Lung (tissue), 12 donors: Measurements from ENCODE around the gene BTG2. TPM values are rescaled to one million over a fixed set of nuclear protein-coding genes. Genes with fewer than 3 reads are reported as not detected.

Experiments used
- ATAC-seq: fragments of 200-7000 bp; cut with Tn5 transposase; one replicate; pipeline ENCODE4 v1.9.1; 2020; ENCODE audit warnings: moderate number of reproducible peaks; ENCODE audit not compliant: insufficient read depth, low FRiP score
- DNase-seq, 3 donors: peaks; one replicate each; pipeline ENCODE4 v3.0.0-alpha.2; 2013 to 2017
- H3K27ac ChIP-seq, 2 donors: one replicate each; pipeline ENCODE4 v1.5.1; 2013; ENCODE audit warnings: mild to moderate bottlenecking in 2 of 2, moderate library complexity in 2 of 2, control low read depth in 1 of 2, inconsistent platforms in 1 of 2, low read depth in 1 of 2, low read length in 1 of 2
- H3K27me3 ChIP-seq, 3 donors: one replicate each; pipeline ENCODE4 v1.5.1; 2013; ENCODE audit warnings: low read length in 2 of 3; ENCODE audit not compliant: control insufficient read depth in 3 of 3, insufficient read depth in 3 of 3
- H3K36me3 ChIP-seq, 4 donors: one replicate each; pipeline ENCODE4 v1.5.1; 2013; ENCODE audit warnings: low read length in 4 of 4, mild to moderate bottlenecking in 1 of 4, moderate library complexity in 1 of 4; ENCODE audit not compliant: control insufficient read depth in 4 of 4, insufficient read depth in 4 of 4
- H3K4me1 ChIP-seq, 5 donors: one replicate each; pipeline ENCODE4 v1.5.1; 2013; ENCODE audit warnings: low read length in 5 of 5, mild to moderate bottlenecking in 2 of 5, moderate library complexity in 1 of 5; ENCODE audit not compliant: control insufficient read depth in 5 of 5, insufficient read depth in 5 of 5
- H3K4me3 ChIP-seq: one replicate; pipeline ENCODE4 v1.5.1; 2013; ENCODE audit warnings: mild to moderate bottlenecking, control low read depth, moderate library complexity
- H3K9ac ChIP-seq, 2 donors: one replicate each; pipeline ENCODE4 v1.5.1; 2013; ENCODE audit warnings: low read length in 2 of 2, control low read depth in 1 of 2; ENCODE audit not compliant: insufficient read depth in 1 of 2
- H3K9me3 ChIP-seq, 4 donors: one replicate each; pipeline ENCODE4 v1.5.1; 2013; ENCODE audit warnings: low read length in 3 of 4, mild to moderate bottlenecking in 1 of 4, moderate library complexity in 1 of 4; ENCODE audit not compliant: control insufficient read depth in 4 of 4, insufficient read depth in 3 of 4
- WGBS, 2 donors: extraction: QIAGEN DNeasy Blood & Tissue Kit; methylation state at CpG; one replicate each; pipeline ENCODE4 v1.1.7; 2013; 5-methylcytosine and 5-hydroxymethylcytosine counted together
- polyA plus RNA-seq, 2 donors: library from polyadenylated mRNA; stranded (reverse); fragments of 200-250 nt; gene quantifications; one replicate each; pipeline ENCODE4 v1.2.1, GENCODE V29; 2013
- total RNA-seq, 2 donors: library from RNA; depleted of rRNA in 1 of 2; stranded (reverse); fragments of >200 nt in 1 of 2; gene quantifications; one replicate each; pipeline ENCODE4 v1.2.1, GENCODE V29; 2014 to 2021
- TF ChIP-seq, protein P1 (sequence below): IDR thresholded peaks from 2 replicates; pipeline ENCODE4 v1.5.1; 2012; ENCODE audit warnings: mild to moderate bottlenecking; ENCODE audit errors: control extremely low read depth, extremely low read depth
- donor health status: control.
- donor health status: control.
- donor health status: Bipolar disorder and iron deficiency.
- donor health status: healthy.
- donor health status: DM: yes; HTN: yes; CAD: no.

The BTG2 gene
- total and polyA plus RNA-seq, 4 donors, result 29.1 to 118 (median 73.5) TPM

DNA sequence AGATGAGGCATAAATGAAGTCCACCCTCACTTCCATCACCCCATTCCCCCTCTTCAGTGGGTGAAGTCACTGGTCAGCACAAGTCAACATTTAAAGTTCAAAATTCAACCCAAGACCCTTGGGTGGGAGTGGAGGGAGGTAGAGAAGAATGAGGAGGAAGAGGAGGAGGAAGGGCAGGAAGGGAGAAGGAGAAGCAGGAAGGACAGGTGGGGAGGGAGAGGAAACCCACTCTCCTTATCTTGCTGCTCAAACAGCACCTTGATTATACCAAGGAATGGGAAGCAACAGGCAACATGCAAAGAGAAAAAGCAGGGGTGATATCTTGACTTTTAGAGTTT, 4.0 kb upstream of the BTG2 start:
- TF ChIP-seq, protein P1, sequence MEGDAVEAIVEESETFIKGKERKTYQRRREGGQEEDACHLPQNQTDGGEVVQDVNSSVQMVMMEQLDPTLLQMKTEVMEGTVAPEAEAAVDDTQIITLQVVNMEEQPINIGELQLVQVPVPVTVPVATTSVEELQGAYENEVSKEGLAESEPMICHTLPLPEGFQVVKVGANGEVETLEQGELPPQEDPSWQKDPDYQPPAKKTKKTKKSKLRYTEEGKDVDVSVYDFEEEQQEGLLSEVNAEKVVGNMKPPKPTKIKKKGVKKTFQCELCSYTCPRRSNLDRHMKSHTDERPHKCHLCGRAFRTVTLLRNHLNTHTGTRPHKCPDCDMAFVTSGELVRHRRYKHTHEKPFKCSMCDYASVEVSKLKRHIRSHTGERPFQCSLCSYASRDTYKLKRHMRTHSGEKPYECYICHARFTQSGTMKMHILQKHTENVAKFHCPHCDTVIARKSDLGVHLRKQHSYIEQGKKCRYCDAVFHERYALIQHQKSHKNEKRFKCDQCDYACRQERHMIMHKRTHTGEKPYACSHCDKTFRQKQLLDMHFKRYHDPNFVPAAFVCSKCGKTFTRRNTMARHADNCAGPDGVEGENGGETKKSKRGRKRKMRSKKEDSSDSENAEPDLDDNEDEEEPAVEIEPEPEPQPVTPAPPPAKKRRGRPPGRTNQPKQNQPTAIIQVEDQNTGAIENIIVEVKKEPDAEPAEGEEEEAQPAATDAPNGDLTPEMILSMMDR, result no peak
- Histone ChIP-seq H3K27me3 (no peaks in the 10 kb centered on the region), H3K9me3 (no peaks in the 10 kb centered on the region), H3K9ac (no peak overlapping the region), H3K4me1 (peaks cover 0 to 13% (median 1%) of the 10 kb centered on the region in 5 donors), H3K4me3 (no peak overlapping the region), H3K36me3 (no peaks in the 10 kb centered on the region), H3K27ac (no peak overlapping the region)
- ATAC-seq (no peak), DNase-seq (no peak)

DNA sequence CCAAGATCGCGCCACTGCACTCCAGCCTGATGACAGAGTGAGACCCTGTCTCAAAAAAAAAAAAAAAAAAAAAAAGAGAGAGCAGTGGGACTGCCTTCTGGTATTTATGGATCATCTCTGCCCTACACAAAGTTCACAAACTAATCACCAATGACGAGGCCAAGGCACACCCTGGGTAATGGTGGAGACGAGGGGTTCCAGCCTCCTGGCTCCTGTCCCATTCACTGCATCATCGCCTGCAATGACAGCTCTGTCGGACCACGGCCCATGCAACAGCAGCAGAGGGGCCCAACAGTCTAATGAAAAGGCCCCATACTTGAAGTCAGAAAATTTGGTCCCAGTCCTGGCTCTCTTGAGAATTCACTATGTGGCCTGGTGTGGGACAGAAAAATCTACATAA, 2.9 kb upstream of the BTG2 start:
- H3K9me3 ChIP-seq, result no peaks in the 10 kb centered on the region
- no peak overlapping the region for H3K9ac ChIP-seq
- H3K4me1 ChIP-seq, result peaks cover 0 to 18% (median 4%) of the 10 kb centered on the region in 5 donors
- no peak overlapping the region for H3K4me3 ChIP-seq
- DNase-seq (no peak), ATAC-seq (no peak)
- TF ChIP-seq, protein P1, result no peak
- no peaks in the 10 kb centered on the region for H3K27me3 ChIP-seq
- WGBS, 2 donors, result 93 to 96% methylated on average over 6 to 7 of the region's 7 CpGs
- peaks cover 0 to 3% (median 0%) of the 10 kb centered on the region in 4 donors for H3K36me3 ChIP-seq
- H3K27ac ChIP-seq, result no peak overlapping the region

DNA sequence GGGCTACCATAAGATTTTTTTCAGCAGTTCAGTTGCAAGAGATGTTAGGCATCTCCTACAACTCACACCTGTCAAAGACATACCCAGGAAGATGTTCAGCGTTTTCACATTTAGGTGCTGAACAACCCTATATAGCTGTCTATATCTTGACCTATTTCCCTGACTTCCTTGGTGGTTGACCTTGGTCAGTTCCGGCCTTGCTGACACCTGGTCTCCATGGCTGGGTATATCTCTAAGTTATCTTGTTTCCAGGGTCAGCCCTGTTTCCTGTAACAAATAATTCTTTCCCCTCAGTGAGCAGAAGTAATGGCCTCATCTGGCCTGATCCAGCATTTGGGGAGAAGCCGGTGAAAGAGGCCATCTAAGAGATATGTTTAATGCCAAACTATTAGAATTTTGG, 2.4 kb upstream of the BTG2 start:
- 87 to 91% methylated on average over 3 of the region's 3 CpGs for WGBS, 2 donors
- TF ChIP-seq, protein P1, result no peak
- no peak overlapping the region for H3K9ac ChIP-seq
- peaks cover 0 to 6% (median under 1%) of the 10 kb centered on the region in 4 donors for H3K36me3 ChIP-seq
- no peaks in the 10 kb centered on the region for H3K27me3 ChIP-seq
- peaks cover 0 to 23% (median 4%) of the 10 kb centered on the region in 5 donors for H3K4me1 ChIP-seq
- H3K27ac ChIP-seq, result no peak overlapping the region
- H3K4me3 ChIP-seq, result no peak overlapping the region
- H3K9me3 ChIP-seq, result no peaks in the 10 kb centered on the region
- no peak for ATAC-seq
- DNase-seq, result no peak

DNA sequence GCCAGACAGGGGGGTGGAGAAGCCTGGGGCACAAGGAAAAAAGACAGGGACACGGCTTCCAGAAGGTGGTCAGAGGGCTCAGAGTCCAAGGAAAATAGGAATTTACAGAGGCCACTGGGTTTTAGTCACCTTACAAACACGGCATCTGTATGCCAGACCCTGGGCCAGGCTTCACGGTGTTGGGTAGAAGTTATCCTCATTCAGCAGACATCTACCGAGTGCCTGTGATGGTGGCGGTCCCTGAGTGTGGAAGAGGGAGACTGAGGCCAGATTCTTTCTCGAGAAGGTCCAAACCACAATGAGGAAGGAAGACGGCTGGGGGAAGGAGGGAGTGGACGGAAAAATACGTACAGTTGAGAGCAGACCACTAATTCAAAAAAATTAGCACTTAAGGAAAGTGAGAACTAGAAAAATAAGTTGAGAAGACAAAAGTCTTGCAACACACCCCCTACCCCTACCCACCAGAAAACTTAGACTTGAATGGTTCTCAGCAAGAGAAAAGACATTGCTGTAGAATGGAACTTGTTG, 864 bp upstream of the BTG2 start:
- Histone ChIP-seq H3K36me3 (peaks cover 0 to 12% (median 4%) of the 10 kb centered on the region in 4 donors), H3K9me3 (no peaks in the 10 kb centered on the region), H3K4me1 (peaks cover 3 to 29% (median 8%) of the 10 kb centered on the region in 5 donors), H3K27me3 (no peaks in the 10 kb centered on the region), H3K27ac (peak overlapping the region; percentile 84 to 97), H3K4me3 (no peak overlapping the region), H3K9ac (peak overlapping the region; percentile 84 to 93)
- no peak for DNase-seq
- no peak for ATAC-seq
- 49 to 71% methylated on average over 9 of the region's 9 CpGs for WGBS, 2 donors
- TF ChIP-seq, protein P1, result no peak
